ENCODE data around the gene PKP4. TPM values are rescaled to one million over a fixed set of nuclear protein-coding genes. Genes with fewer than 3 reads are reported as not detected.

PKP4 gene
- total and polyA plus RNA-seq, 2 experiments from 2014 or later, result 35.7 to 92.3 TPM

- Histone ChIP-seq H3K79me2 (replicated peaks; ENCODE audit: insufficient read depth) (0 out of 2 replicates have a peak, but pooled peaks cover 5% of the 10 kb centered on the region), H3K4me2 (no peak overlapping the region), H3K27me3 (ENCODE audit: insufficient read depth) (no peaks in the 10 kb centered on the region), H3K4me1 (ENCODE audit: insufficient read depth) (no peaks in the 10 kb centered on the region), H3K4me3 (no peak overlapping the region), H4K20me1 (replicated peaks; ENCODE audit: insufficient read depth) (peaks cover 2% of the 10 kb centered on the region; the same call in 1 of the 2 replicates), H2AFZ (no peak overlapping the region), H3K27ac (ENCODE audit: low read depth) (no peak overlapping the region), H3K9me2 (ENCODE audit: insufficient read depth) (no peaks in the 10 kb centered on the region), H3K36me3 (ENCODE audit: insufficient read depth) (no peaks in the 10 kb centered on the region), H3F3A (replicated peaks; ENCODE audit: low read depth) (no peaks in the 10 kb centered on the region)
- no peak for DNase-seq (ENCODE audit: low spot score)
- Mint-ChIP-seq H3K4me3 (no peak overlapping the region), H3K27me3 (ENCODE audit: insufficient read depth, low read depth, poor library complexity) (no peaks in the 10 kb centered on the region), H3K4me1 (peaks cover 15% of the 10 kb centered on the region), H3K27ac (no peak overlapping the region), H3K9me3 (no peaks in the 10 kb centered on the region), H3K36me3 (ENCODE audit: low read depth) (peaks cover 6% of the 10 kb centered on the region; the same call in 2 of the 3 replicates)
- TF ChIP-seq JUNB (IDR thresholded peaks at IDR 0.05; ENCODE audit: unreplicated experiment) (no peak), STAT1 (IDR thresholded peaks at IDR 0.05; ENCODE audit: unreplicated experiment) (no peak), ZNF114 (CRISPR knock-in tag; IDR thresholded peaks at IDR 0.05) (no peak)
- TF ChIP-seq, protein P1, sequence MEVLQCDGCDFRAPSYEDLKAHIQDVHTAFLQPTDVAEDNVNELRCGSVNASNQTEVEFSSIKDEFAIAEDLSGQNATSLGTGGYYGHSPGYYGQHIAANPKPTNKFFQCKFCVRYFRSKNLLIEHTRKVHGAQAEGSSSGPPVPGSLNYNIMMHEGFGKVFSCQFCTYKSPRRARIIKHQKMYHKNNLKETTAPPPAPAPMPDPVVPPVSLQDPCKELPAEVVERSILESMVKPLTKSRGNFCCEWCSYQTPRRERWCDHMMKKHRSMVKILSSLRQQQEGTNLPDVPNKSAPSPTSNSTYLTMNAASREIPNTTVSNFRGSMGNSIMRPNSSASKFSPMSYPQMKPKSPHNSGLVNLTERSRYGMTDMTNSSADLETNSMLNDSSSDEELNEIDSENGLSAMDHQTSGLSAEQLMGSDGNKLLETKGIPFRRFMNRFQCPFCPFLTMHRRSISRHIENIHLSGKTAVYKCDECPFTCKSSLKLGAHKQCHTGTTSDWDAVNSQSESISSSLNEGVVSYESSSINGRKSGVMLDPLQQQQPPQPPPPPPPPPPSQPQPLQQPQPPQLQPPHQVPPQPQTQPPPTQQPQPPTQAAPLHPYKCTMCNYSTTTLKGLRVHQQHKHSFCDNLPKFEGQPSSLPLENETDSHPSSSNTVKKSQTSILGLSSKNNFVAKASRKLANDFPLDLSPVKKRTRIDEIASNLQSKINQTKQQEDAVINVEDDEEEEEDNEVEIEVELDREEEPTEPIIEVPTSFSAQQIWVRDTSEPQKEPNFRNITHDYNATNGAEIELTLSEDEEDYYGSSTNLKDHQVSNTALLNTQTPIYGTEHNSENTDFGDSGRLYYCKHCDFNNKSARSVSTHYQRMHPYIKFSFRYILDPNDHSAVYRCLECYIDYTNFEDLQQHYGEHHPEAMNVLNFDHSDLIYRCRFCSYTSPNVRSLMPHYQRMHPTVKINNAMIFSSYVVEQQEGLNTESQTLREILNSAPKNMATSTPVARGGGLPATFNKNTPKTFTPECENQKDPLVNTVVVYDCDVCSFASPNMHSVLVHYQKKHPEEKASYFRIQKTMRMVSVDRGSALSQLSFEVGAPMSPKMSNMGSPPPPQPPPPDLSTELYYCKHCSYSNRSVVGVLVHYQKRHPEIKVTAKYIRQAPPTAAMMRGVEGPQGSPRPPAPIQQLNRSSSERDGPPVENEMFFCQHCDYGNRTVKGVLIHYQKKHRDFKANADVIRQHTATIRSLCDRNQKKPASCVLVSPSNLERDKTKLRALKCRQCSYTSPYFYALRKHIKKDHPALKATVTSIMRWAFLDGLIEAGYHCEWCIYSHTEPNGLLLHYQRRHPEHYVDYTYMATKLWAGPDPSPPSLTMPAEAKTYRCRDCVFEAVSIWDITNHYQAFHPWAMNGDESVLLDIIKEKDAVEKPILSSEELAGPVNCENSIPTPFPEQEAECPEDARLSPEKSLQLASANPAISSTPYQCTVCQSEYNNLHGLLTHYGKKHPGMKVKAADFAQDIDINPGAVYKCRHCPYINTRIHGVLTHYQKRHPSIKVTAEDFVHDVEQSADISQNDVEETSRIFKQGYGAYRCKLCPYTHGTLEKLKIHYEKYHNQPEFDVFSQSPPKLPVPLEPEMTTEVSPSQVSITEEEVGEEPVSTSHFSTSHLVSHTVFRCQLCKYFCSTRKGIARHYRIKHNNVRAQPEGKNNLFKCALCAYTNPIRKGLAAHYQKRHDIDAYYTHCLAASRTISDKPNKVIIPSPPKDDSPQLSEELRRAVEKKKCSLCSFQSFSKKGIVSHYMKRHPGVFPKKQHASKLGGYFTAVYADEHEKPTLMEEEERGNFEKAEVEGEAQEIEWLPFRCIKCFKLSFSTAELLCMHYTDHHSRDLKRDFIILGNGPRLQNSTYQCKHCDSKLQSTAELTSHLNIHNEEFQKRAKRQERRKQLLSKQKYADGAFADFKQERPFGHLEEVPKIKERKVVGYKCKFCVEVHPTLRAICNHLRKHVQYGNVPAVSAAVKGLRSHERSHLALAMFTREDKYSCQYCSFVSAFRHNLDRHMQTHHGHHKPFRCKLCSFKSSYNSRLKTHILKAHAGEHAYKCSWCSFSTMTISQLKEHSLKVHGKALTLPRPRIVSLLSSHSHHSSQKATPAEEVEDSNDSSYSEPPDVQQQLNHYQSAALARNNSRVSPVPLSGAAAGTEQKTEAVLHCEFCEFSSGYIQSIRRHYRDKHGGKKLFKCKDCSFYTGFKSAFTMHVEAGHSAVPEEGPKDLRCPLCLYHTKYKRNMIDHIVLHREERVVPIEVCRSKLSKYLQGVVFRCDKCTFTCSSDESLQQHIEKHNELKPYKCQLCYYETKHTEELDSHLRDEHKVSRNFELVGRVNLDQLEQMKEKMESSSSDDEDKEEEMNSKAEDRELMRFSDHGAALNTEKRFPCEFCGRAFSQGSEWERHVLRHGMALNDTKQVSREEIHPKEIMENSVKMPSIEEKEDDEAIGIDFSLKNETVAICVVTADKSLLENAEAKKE (CRISPR knock-in tag; IDR thresholded peaks at IDR 0.05), result no peak
- ATAC-seq, result no peak; the same call in 2 of the 3 replicates
These were observed 87.2 kb downstream of the PKP4 start for GRCh38 chr2:158543957-158544356.

DNA sequence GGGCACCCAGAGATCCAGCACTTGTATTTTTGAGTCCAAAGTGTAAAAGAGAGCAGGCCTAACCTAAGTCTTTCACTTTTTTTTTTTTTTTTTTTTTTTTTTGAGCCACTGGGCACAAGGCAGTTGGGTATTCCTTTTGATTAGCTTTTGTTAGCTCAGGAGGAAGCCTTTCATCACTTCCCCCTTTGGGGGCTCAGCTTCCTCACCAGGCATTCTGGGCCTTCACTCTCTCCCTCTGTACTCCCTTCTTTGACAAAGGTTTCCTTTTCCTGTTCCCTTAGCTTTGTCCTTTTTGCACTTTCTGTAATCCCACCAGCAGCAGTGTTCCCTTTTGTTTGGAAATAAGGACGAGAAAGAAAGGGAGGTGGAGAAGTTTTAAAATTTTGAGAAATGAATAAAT lies 88.2 kb downstream of the PKP4 start:
- peaks cover 15% of the 10 kb centered on the region for H3K4me1 Mint-ChIP-seq
- 0 out of 2 replicates have a peak, but pooled peaks cover 5% of the 10 kb centered on the region for H3K79me2 ChIP-seq (replicated peaks; ENCODE audit: insufficient read depth)
- H3K36me3 Mint-ChIP-seq (ENCODE audit: low read depth), result peaks cover 6% of the 10 kb centered on the region; the same call in 2 of the 3 replicates
- no peak overlapping the region for H3K4me2 ChIP-seq
- no peak overlapping the region for H3K4me3 Mint-ChIP-seq
- no peak for DNase-seq (ENCODE audit: low spot score)
- H3K4me1 ChIP-seq (ENCODE audit: insufficient read depth), result no peaks in the 10 kb centered on the region
- H3K36me3 ChIP-seq (ENCODE audit: insufficient read depth), result no peaks in the 10 kb centered on the region
- no peaks in the 10 kb centered on the region for H3K9me3 Mint-ChIP-seq
- H3K27me3 Mint-ChIP-seq (ENCODE audit: insufficient read depth, low read depth, poor library complexity), result no peaks in the 10 kb centered on the region
- no peak overlapping the region for H3K4me3 ChIP-seq
- peaks cover 2% of the 10 kb centered on the region; the same call in 1 of the 2 replicates for H4K20me1 ChIP-seq (replicated peaks; ENCODE audit: insufficient read depth)
- H3K27ac ChIP-seq (ENCODE audit: low read depth), result no peak overlapping the region
- H3F3A ChIP-seq (replicated peaks; ENCODE audit: low read depth), result no peaks in the 10 kb centered on the region
- H3K27ac Mint-ChIP-seq, result no peak overlapping the region
- ATAC-seq, result peak; percentile 23; the same call in 2 of the 3 replicates
- no peak overlapping the region for H2AFZ ChIP-seq
- H3K9me2 ChIP-seq (ENCODE audit: insufficient read depth), result no peaks in the 10 kb centered on the region
- H3K27me3 ChIP-seq (ENCODE audit: insufficient read depth), result no peaks in the 10 kb centered on the region
- TF ChIP-seq EZH2 (IDR thresholded peaks at IDR 0.05; ENCODE audit: low read depth, unreplicated experiment) (no peak), JUNB (IDR thresholded peaks at IDR 0.05; ENCODE audit: unreplicated experiment) (no peak), ZNF114 (CRISPR knock-in tag; IDR thresholded peaks at IDR 0.05) (no peak), NANOG (IDR thresholded peaks at IDR 0.05; ENCODE audit: borderline replicate concordance) (no peak), POLR2AphosphoS5 (IDR thresholded peaks at IDR 0.05; ENCODE audit: low read depth) (no peak)
- TF ChIP-seq, protein P2, sequence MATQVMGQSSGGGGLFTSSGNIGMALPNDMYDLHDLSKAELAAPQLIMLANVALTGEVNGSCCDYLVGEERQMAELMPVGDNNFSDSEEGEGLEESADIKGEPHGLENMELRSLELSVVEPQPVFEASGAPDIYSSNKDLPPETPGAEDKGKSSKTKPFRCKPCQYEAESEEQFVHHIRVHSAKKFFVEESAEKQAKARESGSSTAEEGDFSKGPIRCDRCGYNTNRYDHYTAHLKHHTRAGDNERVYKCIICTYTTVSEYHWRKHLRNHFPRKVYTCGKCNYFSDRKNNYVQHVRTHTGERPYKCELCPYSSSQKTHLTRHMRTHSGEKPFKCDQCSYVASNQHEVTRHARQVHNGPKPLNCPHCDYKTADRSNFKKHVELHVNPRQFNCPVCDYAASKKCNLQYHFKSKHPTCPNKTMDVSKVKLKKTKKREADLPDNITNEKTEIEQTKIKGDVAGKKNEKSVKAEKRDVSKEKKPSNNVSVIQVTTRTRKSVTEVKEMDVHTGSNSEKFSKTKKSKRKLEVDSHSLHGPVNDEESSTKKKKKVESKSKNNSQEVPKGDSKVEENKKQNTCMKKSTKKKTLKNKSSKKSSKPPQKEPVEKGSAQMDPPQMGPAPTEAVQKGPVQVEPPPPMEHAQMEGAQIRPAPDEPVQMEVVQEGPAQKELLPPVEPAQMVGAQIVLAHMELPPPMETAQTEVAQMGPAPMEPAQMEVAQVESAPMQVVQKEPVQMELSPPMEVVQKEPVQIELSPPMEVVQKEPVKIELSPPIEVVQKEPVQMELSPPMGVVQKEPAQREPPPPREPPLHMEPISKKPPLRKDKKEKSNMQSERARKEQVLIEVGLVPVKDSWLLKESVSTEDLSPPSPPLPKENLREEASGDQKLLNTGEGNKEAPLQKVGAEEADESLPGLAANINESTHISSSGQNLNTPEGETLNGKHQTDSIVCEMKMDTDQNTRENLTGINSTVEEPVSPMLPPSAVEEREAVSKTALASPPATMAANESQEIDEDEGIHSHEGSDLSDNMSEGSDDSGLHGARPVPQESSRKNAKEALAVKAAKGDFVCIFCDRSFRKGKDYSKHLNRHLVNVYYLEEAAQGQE (IDR thresholded peaks at IDR 0.05; ENCODE audit: unreplicated experiment), result no peak
